Subcutaneous adipose tissue (tissue), 4 donors: ENCODE results near the gene PIGC. TPM values are rescaled to one million over a fixed set of nuclear protein-coding genes. Genes with fewer than 3 reads are reported as not detected.

Experiments used
- total RNA-seq, 4 donors: library from RNA; depleted of rRNA; stranded (reverse); fragments of >200 nt; gene quantifications; one replicate each; pipeline ENCODE4 v1.1.0, GENCODE V29; 2016
- TF ChIP-seq, protein P1 (sequence below): fragments of 450-650 bp; IDR thresholded peaks from one replicate; pipeline ENCODE4 v1.5.1; 2016; ENCODE audit warnings: low read depth, mild to moderate bottlenecking, control low read depth, antibody characterized with exemption, moderate library complexity

PIGC gene
- total RNA-seq, 4 donors from 2014 or later, result 16.6 to 25.1 (median 21.2) TPM

DNA sequence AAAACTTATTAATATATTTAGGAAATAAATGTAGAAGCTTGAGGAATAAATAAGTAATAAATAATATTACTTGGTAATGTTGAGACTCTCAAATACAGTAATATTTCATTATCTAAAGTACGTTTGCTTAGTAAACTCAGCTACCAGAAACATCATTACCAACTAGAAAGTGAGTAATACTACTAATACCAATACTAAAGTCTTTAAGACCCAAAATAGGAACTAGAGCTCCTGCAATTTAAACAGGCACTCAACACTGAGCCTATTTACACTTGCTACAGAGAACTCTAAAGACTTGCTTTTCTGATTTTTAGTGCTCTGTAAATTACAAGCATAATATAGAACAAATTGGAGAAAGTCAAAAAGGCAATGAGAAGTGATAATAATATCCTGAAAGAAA is 36.9 kb downstream of the PIGC start:
- TF ChIP-seq, protein P1, sequence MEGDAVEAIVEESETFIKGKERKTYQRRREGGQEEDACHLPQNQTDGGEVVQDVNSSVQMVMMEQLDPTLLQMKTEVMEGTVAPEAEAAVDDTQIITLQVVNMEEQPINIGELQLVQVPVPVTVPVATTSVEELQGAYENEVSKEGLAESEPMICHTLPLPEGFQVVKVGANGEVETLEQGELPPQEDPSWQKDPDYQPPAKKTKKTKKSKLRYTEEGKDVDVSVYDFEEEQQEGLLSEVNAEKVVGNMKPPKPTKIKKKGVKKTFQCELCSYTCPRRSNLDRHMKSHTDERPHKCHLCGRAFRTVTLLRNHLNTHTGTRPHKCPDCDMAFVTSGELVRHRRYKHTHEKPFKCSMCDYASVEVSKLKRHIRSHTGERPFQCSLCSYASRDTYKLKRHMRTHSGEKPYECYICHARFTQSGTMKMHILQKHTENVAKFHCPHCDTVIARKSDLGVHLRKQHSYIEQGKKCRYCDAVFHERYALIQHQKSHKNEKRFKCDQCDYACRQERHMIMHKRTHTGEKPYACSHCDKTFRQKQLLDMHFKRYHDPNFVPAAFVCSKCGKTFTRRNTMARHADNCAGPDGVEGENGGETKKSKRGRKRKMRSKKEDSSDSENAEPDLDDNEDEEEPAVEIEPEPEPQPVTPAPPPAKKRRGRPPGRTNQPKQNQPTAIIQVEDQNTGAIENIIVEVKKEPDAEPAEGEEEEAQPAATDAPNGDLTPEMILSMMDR, result no peak

DNA sequence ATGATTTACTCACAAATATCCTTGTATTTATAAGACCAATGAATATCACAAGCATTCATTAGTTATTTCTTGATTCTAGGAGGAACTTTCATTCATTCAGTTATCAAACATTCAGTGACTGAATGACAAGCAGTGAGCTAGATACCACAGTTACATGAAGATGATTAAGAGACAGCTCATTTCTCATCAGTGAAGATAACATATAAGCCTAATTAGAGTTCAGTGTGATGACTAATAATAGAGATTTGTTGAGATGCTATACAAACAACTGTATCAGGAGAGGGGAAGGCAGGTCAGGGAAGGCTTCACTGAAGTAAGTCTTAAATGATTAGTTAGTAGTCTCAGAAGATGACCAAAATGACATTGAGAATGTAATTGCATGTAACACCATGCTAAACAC is 38.0 kb downstream of the PIGC start:
- TF ChIP-seq, protein P1, result no peak

DNA sequence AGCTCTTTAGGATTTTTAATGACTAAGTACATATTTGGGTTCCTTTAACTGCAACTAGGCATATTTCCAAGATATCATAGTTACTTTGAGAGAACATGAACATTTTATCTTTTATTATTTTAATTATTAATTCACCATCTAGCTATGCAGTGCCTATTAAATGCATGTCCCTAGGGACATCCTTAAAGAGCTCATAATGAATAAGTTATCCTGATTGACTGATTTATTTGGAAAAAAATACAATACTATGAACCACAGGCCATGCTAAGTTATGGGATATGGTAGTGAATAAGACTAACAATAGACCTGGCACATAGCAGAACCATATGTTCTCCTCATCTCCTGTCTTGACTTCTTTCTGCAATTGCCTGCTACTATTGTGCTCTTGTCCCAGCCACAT is 39.7 kb downstream of the PIGC start:
- TF ChIP-seq, protein P1, result no peak

DNA sequence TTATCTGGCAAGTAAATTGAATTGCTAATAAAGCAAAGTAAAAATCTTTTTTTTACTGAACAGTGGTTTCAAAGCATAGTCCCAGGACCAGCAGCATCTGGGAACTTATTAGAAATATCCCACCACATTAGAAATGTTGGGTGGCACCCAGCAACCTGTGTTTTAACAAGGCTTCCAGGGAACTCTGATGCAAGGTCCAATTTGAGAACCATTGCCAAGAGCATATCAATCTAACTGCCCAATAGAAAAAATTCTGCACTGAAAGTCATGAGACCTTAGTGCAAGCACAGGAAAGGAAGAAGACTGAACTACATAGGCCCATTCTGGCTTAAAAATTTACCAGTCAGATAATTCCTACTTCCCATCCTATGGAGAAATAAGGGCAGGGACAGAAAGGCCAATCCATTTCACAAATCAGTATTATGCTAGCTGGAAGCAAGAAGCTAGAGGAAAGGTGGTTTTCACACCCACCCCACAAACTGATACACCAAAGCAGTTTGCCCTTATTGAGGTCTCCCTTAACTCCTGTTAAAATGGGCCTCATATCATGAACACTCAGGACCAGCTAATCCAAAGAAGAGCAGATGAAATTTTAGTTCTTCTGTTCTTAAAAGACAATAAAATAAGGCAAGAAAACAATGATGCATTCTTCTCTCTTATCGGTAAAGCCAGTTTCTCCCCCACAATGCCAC is 40.8 kb downstream of the PIGC start:
- TF ChIP-seq, protein P1, result no peak

DNA sequence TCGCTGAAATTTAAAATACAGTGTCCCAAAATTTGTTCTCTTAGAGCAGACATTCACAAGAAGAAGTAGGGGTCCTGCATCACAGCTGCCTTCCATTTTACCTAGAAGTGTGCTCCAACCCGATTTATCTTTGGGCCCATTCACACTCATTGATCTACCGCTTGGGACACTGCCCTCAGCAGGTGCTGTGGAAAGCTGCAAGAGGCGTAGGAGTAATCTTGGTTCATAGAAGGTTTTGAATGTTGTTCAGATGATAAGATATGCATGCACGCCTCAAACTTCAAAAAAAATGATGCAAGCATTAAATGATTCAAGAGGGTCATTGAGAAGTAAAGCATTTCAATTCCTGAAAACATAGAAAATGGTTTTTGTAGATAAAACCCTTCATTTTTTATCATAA is 42.0 kb downstream of the PIGC start:
- TF ChIP-seq, protein P1, result no peak

DNA sequence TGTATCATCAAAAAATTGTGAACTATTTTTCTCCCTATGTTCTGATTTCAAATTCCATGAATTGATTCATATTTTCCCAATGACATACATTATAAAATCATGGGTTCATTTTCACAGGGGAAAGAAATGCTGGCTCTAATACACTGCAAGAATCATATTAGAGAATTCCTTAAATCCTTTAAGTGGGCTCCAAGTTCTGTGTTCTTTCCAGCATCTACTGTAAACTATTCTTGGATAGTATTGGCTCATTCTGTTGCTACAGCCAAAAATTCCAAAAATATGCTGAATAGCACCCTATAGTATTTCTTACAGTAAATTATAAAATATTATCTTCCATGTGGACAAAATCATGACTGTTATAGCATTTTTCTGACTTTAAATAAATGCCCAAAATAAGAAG is 42.4 kb downstream of the PIGC start:
- TF ChIP-seq, protein P1, result no peak

DNA sequence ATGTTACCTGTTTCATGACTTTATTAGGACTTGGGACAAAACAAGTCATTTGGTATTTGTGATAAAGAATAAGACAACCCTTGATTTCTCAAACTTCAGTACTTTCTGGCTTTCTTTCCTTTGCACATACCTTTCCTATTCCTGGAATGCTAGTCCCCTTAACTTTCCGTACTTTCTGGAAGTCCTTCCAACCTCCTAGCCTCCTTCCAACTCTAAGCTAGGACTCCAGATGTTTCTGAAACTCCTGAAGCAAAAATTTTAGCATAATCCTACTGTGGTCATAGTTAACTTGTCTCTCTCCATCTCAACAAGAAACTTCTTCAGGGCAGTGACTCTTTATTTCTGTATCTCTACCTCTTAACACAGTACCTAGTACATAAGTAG is 43.2 kb downstream of the PIGC start:
- TF ChIP-seq, protein P1, result no peak
